GM19035 (cell line): Measurements from ENCODE around the gene RUNX2.

Experiments used
- ATAC-seq: cut with Tn5 transposase; IDR thresholded peaks from one replicate; pipeline ENCODE4 v1.9.1; 2021; ENCODE audit not compliant: unreplicated experiment

Gene RUNX2

GRCh38 chr6:45431317-45432065 is 103.4 kb downstream of the RUNX2 start:
- no peak for ATAC-seq

GRCh38 chr6:45432977-45433376 is 104.8 kb downstream of the RUNX2 start:
- no peak for ATAC-seq

GRCh38 chr6:45433533-45434380 is 105.6 kb downstream of the RUNX2 start:
- ATAC-seq, result no peak

GRCh38 chr6:45434381-45434700 is 106.2 kb downstream of the RUNX2 start:
- ATAC-seq, result no peak

GRCh38 chr6:45436544-45437438 is 108.7 kb downstream of the RUNX2 start:
- no peak for ATAC-seq

- no peak for ATAC-seq
Measured at GRCh38 chr6:45437439-45437815, 109.3 kb downstream of the RUNX2 start.

- ATAC-seq, result no peak
Measured at GRCh38 chr6:45438151-45438550, 110.0 kb downstream of the RUNX2 start.

- no peak for ATAC-seq
Measured at GRCh38 chr6:45438849-45439406, 110.8 kb downstream of the RUNX2 start.

GRCh38 chr6:45439459-45439858 is 111.3 kb downstream of the RUNX2 start:
- no peak for ATAC-seq

GRCh38 chr6:45439861-45440388 is 111.8 kb downstream of the RUNX2 start:
- no peak for ATAC-seq

- ATAC-seq, result no peak
Measured at GRCh38 chr6:45441851-45442453, 113.8 kb downstream of the RUNX2 start.

- ATAC-seq, result no peak
Measured at GRCh38 chr6:45442716-45443115, 114.6 kb downstream of the RUNX2 start.

- no peak for ATAC-seq
Measured at GRCh38 chr6:45445364-45445748, 117.2 kb downstream of the RUNX2 start.

GRCh38 chr6:45445749-45446549 is 117.8 kb downstream of the RUNX2 start:
- ATAC-seq, result no peak

GRCh38 chr6:45447005-45447404 is 118.9 kb downstream of the RUNX2 start:
- no peak for ATAC-seq

GRCh38 chr6:45447716-45448115 is 119.6 kb downstream of the RUNX2 start:
- no peak for ATAC-seq

GRCh38 chr6:45448417-45449389 is 120.6 kb downstream of the RUNX2 start:
- no peak for ATAC-seq

- ATAC-seq, result no peak
Measured at GRCh38 chr6:45450132-45450531, 122.0 kb downstream of the RUNX2 start.

- no peak for ATAC-seq
Measured at GRCh38 chr6:45450831-45451230, 122.7 kb downstream of the RUNX2 start.
